Keratinocyte (primary cell): ENCODE data around the gene CALHM4. TPM values are rescaled to one million over a fixed set of nuclear protein-coding genes. Genes with fewer than 3 reads are reported as not detected.
A peak's percentile ranks its signal among the peaks of the same experiment; 100 is the strongest.

Source experiments
- DNase-seq: peaks from one replicate; pipeline ENCODE4 v3.0.0-alpha.2; 2011; ENCODE audit warnings: low read depth, missing footprints, low spot score
- FAIRE-seq: peaks from 2 replicates; lab custom pipeline; 2011; peaks lifted over from hg19 to GRCh38; lab: Jason Lieb, UNC
- H2AFZ ChIP-seq: 2 replicates; pipeline ENCODE4 v1.6.0; 2012; ENCODE audit warnings: low read length, control low read depth, inconsistent platforms; ENCODE audit not compliant: control insufficient read depth
- H3K27ac ChIP-seq: 2 replicates; pipeline ENCODE4 v1.5.1; 2011; ENCODE audit warnings: low read length; ENCODE audit not compliant: control insufficient read depth, insufficient read depth
- H3K27me3 ChIP-seq: 3 replicates; pipeline ENCODE4 v1.6.0; 2011; ENCODE audit warnings: low read length; ENCODE audit not compliant: control insufficient read depth, insufficient read depth; ENCODE audit errors: extremely low read depth
- H3K36me3 ChIP-seq, 2 experiments: 2 replicates in 1 of 2; 3 replicates in 1 of 2; pipeline ENCODE4 v1.5.1; 2011; ENCODE audit warnings: low read length in 2 of 2, mild to moderate bottlenecking in 1 of 2; ENCODE audit not compliant: control insufficient read depth in 2 of 2, insufficient read depth in 2 of 2; ENCODE audit errors: extremely low read depth in 1 of 2
- H3K4me1 ChIP-seq: 3 replicates; pipeline ENCODE4 v1.5.1; 2011; ENCODE audit warnings: low read length; ENCODE audit not compliant: control insufficient read depth, insufficient read depth; ENCODE audit errors: extremely low read depth
- H3K4me2 ChIP-seq: 3 replicates; pipeline ENCODE4 v1.6.0; 2011; ENCODE audit warnings: low read depth, low read length; ENCODE audit not compliant: control insufficient read depth, insufficient read depth; ENCODE audit errors: extremely low read depth
- H3K4me3 ChIP-seq, 3 experiments: fragments of 200-600 bp in 1 of 3; sonication (generic) in 1 of 3; 2 replicates in 2 of 3; 3 replicates in 1 of 3; pipeline ENCODE4 v1.5.1; 2011 to 2016; ENCODE audit warnings: low read length in 3 of 3, mild to moderate bottlenecking in 3 of 3, control low read depth in 2 of 3, inconsistent platforms in 1 of 3, low read depth in 1 of 3, mixed read lengths in 1 of 3, mixed run types in 1 of 3, moderate library complexity in 1 of 3; ENCODE audit not compliant: control insufficient read depth in 2 of 3, insufficient read depth in 2 of 3; ENCODE audit errors: extremely low read depth in 1 of 3
- H3K79me2 ChIP-seq: 2 replicates; pipeline ENCODE4 v1.6.0; 2012; ENCODE audit warnings: low read length; ENCODE audit not compliant: control insufficient read depth, insufficient read depth
- H3K9ac ChIP-seq: 3 replicates; pipeline ENCODE4 v1.6.0; 2011; ENCODE audit warnings: low read length; ENCODE audit not compliant: control insufficient read depth, insufficient read depth; ENCODE audit errors: extremely low read depth
- H3K9me1 ChIP-seq: 3 replicates; pipeline ENCODE4 v1.6.0; 2011; ENCODE audit warnings: low read length; ENCODE audit not compliant: control insufficient read depth, insufficient read depth; ENCODE audit errors: extremely low read depth
- H3K9me3 ChIP-seq: 2 replicates; pipeline ENCODE4 v1.5.1; 2012; ENCODE audit warnings: low read depth, low read length; ENCODE audit not compliant: control insufficient read depth
- H4K20me1 ChIP-seq: 3 replicates; pipeline ENCODE4 v1.6.0; 2011; ENCODE audit warnings: low read length; ENCODE audit not compliant: control insufficient read depth, insufficient read depth; ENCODE audit errors: extremely low read depth
- CTCF ChIP-seq, 3 experiments: IDR thresholded peaks in 1 of 3; conservative IDR thresholded peaks in 1 of 3; optimal IDR thresholded peaks in 1 of 3; 2 replicates in 2 of 3; 3 replicates in 1 of 3; pipeline versions ENCODE3 to v1.5.1; 2011; ENCODE audit warnings: low read length in 3 of 3, mild to moderate bottlenecking in 3 of 3, moderate library complexity in 2 of 3, control low read depth in 1 of 3, inconsistent platforms in 1 of 3; ENCODE audit not compliant: insufficient read depth in 2 of 3; ENCODE audit errors: extremely low read depth in 1 of 3
- EZH2 ChIP-seq: IDR thresholded peaks from one replicate; pipeline ENCODE4 v1.6.1; 2012; ENCODE audit warnings: inconsistent platforms, mild to moderate bottlenecking, low read length, moderate library complexity
- dilution Hi-C: fragments of 300-500 bp; cut with MboI; formaldehyde crosslinking; loops from one replicate; pipeline ENCODE4 v1.7.0; 2020; ENCODE audit warnings: low sequenced_read_pairs; ENCODE audit not compliant: extremely low pct_ligation_motif_present
- polyA plus RNA-seq, 5 experiments: library from polyadenylated mRNA; depleted of rRNA in 3 of 5; stranded (reverse) in 3 of 5; stranded (forward) in 1 of 5; unstranded in 1 of 5; fragments of >200 nt; gene quantifications; 1 replicate in 1 of 5; 2 replicates in 3 of 5; 3 replicates in 1 of 5; pipeline versions ENCODE4 v1.2.1 to v1.2.3, GENCODE V29; 2011 to 2012; ENCODE audit warnings: missing spikeins in 2 of 5, low read depth in 1 of 5, low replicate concordance in 1 of 5

The CALHM4 gene
- polyA plus RNA-seq, 1 donor (not counting 4 experiments of a cell fraction or from before 2014, with no cell fraction given), result 0.33 TPM

DNA sequence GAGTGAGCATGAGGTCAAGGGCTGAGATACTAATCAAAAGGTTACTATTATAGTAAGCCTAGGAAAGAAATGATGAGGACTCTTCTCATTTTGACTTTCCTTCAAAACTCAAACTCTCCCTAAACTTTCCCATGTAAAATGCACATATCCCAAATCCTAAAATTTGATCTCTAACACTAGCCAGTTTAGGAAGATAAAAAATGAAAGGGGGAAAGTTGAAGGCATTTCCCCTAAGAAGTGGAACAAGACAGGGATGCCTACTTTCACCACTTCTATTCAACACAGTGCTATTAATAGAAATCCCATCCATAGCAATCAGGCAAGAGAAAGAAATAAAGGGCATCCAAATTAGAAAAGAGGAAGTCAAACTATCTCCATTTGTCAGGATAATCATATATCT lies 45.0 kb upstream of the CALHM4 start:
- TF ChIP-seq CTCF (optimal IDR thresholded peaks at IDR 0.05 in 1 of 3, IDR thresholded peaks at IDR 0.05 in 1 of 3, conservative IDR thresholded peaks at IDR 0.05 in 1 of 3; ENCODE audit: extremely low read depth in 1 of 3, insufficient read depth in 2 of 3, low read length in 3 of 3) (no peak), EZH2 (no peak)
- FAIRE-seq (no peak), DNase-seq (no peak)
- Histone ChIP-seq H3K79me2 (no peaks in the 10 kb centered on the region), H3K9me1 (no peaks in the 10 kb centered on the region), H3K9me3 (no peaks in the 10 kb centered on the region), H2AFZ (no peak overlapping the region), H3K27me3 (no peaks in the 10 kb centered on the region), H3K4me3 (no peak overlapping the region), H3K9ac (no peak overlapping the region), H3K27ac (no peak overlapping the region), H4K20me1 (no peaks in the 10 kb centered on the region), H3K4me2 (no peak overlapping the region), H3K4me1 (peaks cover 14% of the 10 kb centered on the region), H3K36me3 (no peaks in the 10 kb centered on the region)
- dilution Hi-C loops, result no loop called here

GRCh38 chr6:116511424-116512110 lies 42.0 kb upstream of the CALHM4 start, which contains the start of gene CALHM5:
Gene CALHM5, plus strand, starts transcription at chr6:116511639. Its CDS starts 58 bp downstream, at chr6:116511697.
- peak; percentile 49 for DNase-seq
- no peaks in the 10 kb centered on the region for H3K9me1 ChIP-seq
- peaks cover 19% of the 10 kb centered on the region for H3K4me1 ChIP-seq
- no peak for TF ChIP-seq EZH2
- peak; percentile 17 to 79 (median 50) for TF ChIP-seq CTCF (optimal IDR thresholded peaks at IDR 0.05 in 1 of 3, IDR thresholded peaks at IDR 0.05 in 1 of 3, conservative IDR thresholded peaks at IDR 0.05 in 1 of 3; ENCODE audit: extremely low read depth in 1 of 3, insufficient read depth in 2 of 3, low read length in 3 of 3)
- H3K4me2 ChIP-seq, result no peak within 1 kb of the TSS
- H3K79me2 ChIP-seq, result no peaks in the 10 kb centered on the region
- no peaks in the 10 kb centered on the region for H3K9me3 ChIP-seq
- H3K27me3 ChIP-seq, result no peaks in the 10 kb centered on the region
- peak; percentile 92 for FAIRE-seq
- H2AFZ ChIP-seq, result peak within 1 kb of the TSS; percentile 10
- H3K4me3 ChIP-seq, result peak within 1 kb of the TSS in 1 of 3 experiments; percentile 33
- no peaks in the 10 kb centered on the region for H4K20me1 ChIP-seq
- dilution Hi-C loops, result no loop called here
- H3K9ac ChIP-seq, result no peak within 1 kb of the TSS
- peaks cover 0 to 2% of the 10 kb centered on the region in 2 experiments for H3K36me3 ChIP-seq
- peak within 1 kb of the TSS; percentile 9 for H3K27ac ChIP-seq
